ENCODE data around the gene PYCR2.

DNA sequence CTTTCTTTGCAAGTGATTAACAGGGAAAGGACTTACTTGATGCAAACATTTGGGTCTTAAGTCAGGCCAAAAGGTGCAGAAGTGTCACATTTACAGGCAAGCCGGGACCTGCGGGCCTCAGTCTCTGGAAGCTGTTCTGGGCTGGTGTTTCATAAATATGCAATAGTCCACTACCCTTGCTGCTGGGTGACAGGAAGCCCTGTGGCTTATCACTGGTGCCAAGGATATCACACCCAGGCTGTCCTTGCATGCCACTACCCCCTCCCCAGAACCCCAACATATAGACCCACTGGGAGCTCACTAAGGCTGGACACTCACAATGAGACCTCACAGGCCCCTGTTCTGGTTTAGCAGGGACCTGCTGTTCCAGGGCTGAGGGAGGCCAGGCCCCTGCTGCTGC lies 20.3 kb upstream of the PYCR2 start:
- TF ChIP-seq, protein P1, sequence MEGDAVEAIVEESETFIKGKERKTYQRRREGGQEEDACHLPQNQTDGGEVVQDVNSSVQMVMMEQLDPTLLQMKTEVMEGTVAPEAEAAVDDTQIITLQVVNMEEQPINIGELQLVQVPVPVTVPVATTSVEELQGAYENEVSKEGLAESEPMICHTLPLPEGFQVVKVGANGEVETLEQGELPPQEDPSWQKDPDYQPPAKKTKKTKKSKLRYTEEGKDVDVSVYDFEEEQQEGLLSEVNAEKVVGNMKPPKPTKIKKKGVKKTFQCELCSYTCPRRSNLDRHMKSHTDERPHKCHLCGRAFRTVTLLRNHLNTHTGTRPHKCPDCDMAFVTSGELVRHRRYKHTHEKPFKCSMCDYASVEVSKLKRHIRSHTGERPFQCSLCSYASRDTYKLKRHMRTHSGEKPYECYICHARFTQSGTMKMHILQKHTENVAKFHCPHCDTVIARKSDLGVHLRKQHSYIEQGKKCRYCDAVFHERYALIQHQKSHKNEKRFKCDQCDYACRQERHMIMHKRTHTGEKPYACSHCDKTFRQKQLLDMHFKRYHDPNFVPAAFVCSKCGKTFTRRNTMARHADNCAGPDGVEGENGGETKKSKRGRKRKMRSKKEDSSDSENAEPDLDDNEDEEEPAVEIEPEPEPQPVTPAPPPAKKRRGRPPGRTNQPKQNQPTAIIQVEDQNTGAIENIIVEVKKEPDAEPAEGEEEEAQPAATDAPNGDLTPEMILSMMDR (IDR thresholded peaks at IDR 0.05) = no peak
- TF ChIP-seq POLR2A (IDR thresholded peaks at IDR 0.05) = no peak

Data from heart left ventricle (tissue), 13 donors.